Mucosa of rectum (tissue), 2 donors: ENCODE measurements around the gene KCNIP4.

Experiments
- H3K27ac ChIP-seq, 2 donors: one replicate each; pipeline ENCODE4 v1.7.0; 2013; ENCODE audit warnings: inconsistent platforms in 2 of 2, low read depth in 2 of 2, low read length in 2 of 2
- H3K27me3 ChIP-seq, 2 donors: one replicate each; pipeline ENCODE4 v1.7.0; 2013; ENCODE audit warnings: low read length in 2 of 2; ENCODE audit not compliant: control insufficient read depth in 2 of 2, insufficient read depth in 2 of 2
- H3K36me3 ChIP-seq, 2 donors: one replicate each; pipeline ENCODE4 v1.7.0; 2013; ENCODE audit warnings: low read length in 2 of 2; ENCODE audit not compliant: control insufficient read depth in 2 of 2, insufficient read depth in 2 of 2
- H3K4me1 ChIP-seq, 2 donors: one replicate each; pipeline ENCODE4 v1.7.0; 2013; ENCODE audit warnings: low read length in 2 of 2, mild to moderate bottlenecking in 1 of 2; ENCODE audit not compliant: control insufficient read depth in 2 of 2, insufficient read depth in 2 of 2
- H3K4me3 ChIP-seq, 2 donors: one replicate each; pipeline ENCODE4 v1.7.0; 2013; ENCODE audit warnings: low read length in 2 of 2
- H3K9ac ChIP-seq, 2 donors: one replicate each; pipeline ENCODE4 v1.7.0; 2013; ENCODE audit warnings: low read length in 2 of 2, low read depth in 1 of 2, mild to moderate bottlenecking in 1 of 2
- H3K9me3 ChIP-seq, 2 donors: one replicate each; pipeline ENCODE4 v1.7.0; 2013; ENCODE audit warnings: low read length in 2 of 2; ENCODE audit not compliant: control insufficient read depth in 2 of 2
- donor health status: healthy.
- donor health status: Normal muscosa, but diverticular disease.

KCNIP4 gene

GRCh38 chr4:21569638-21570037, 378.9 kb downstream of the KCNIP4 start:
- Histone ChIP-seq H3K27ac (no peak overlapping the region), H3K9me3 (no peaks in the 10 kb centered on the region), H3K9ac (no peak overlapping the region), H3K27me3 (no peaks in the 10 kb centered on the region), H3K4me1 (no peaks in the 10 kb centered on the region), H3K36me3 (no peaks in the 10 kb centered on the region), H3K4me3 (no peak overlapping the region)

DNA sequence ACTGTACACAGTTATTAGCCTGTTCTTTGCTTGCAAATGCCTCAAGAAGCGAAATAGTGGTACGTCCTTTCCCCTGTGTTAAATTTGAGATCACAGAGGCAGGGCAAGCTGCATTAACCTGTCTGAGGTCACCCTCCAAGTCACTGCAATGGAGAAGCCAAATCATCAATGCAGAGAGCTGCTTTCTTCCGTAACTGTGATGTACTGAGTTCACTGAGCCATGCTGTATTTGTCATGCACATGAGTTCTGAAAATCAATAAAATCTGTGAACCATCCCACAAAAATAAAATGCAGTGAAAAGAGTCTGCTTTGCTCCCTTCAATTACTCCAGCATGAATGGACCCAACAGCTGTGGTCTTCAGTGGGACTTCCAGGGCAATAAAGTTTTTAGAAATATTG, 393.5 kb downstream of the KCNIP4 start:
- Histone ChIP-seq H3K36me3 (no peaks in the 10 kb centered on the region), H3K4me3 (no peak overlapping the region), H3K9me3 (no peaks in the 10 kb centered on the region), H3K4me1 (no peaks in the 10 kb centered on the region), H3K9ac (no peak overlapping the region), H3K27me3 (no peaks in the 10 kb centered on the region), H3K27ac (no peak overlapping the region)

DNA sequence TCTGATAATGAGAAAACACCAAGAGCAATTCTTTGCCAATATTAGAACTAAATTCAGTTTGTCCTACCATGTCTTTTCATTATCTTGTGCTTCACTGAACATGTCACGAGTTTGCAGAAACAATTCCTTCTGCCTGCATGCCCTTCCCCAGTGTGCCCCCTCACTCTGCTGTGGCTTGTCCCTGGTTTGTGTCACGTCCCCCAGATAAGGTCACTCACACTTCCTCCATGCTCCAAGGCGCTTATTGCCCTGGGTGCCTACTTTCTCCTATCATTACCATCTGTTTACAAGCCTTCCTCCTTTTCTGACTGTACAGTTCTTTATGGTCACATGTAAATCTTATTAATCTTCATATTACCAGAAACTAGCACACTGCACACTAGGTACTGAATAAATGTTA, 394.1 kb downstream of the KCNIP4 start:
- Histone ChIP-seq H3K27ac (no peak overlapping the region), H3K9ac (no peak overlapping the region), H3K27me3 (no peaks in the 10 kb centered on the region), H3K9me3 (no peaks in the 10 kb centered on the region), H3K4me3 (no peak overlapping the region), H3K36me3 (no peaks in the 10 kb centered on the region), H3K4me1 (no peaks in the 10 kb centered on the region)

DNA sequence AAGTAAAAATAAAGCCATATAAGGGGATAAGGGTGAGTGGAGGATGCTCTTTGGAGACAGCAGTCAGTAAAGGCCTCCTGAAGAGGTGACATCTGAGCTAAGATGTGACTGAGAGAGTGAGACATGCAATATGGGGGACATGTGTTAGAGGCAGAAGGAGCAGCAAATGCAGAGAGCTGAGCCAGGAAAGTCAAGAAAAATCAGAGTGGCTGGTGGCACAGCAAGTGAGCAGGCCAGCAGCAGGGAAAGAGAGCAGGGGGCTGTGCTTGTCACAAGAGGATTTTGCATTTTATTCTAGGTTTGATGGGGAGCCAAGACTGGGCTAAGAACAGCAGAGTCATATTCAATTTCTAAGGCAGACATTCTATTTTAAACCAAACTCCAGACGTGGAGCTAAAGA, 394.5 kb downstream of the KCNIP4 start:
- Histone ChIP-seq H3K4me3 (no peak overlapping the region), H3K27ac (no peak overlapping the region), H3K4me1 (no peaks in the 10 kb centered on the region), H3K9ac (no peak overlapping the region), H3K27me3 (no peaks in the 10 kb centered on the region), H3K9me3 (no peaks in the 10 kb centered on the region), H3K36me3 (no peaks in the 10 kb centered on the region)

- Histone ChIP-seq H3K4me3 (no peak overlapping the region), H3K9ac (no peak overlapping the region), H3K27ac (no peak overlapping the region), H3K4me1 (no peaks in the 10 kb centered on the region), H3K27me3 (no peaks in the 10 kb centered on the region), H3K9me3 (no peaks in the 10 kb centered on the region), H3K36me3 (no peaks in the 10 kb centered on the region)
Measured at GRCh38 chr4:21552455-21552854, 396.1 kb downstream of the KCNIP4 start.

DNA sequence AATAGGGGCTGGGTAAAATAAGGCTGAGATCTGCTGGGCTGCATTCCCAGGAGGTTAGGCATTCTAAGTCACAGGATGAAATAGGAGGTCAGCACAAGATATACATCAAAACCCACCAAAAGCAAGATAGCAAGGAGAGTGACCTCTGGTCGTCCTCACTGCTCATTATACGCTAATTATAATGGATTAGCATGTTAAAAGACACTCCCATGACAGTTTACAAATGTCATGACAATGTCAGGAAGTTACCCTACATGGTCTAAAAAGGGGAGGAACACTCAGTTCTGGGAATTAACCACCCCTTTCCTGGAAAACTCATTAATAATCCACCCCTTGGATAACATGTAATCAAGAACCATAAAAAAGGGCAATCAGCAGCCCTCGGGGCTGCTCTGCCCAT, 403.6 kb downstream of the KCNIP4 start:
- Histone ChIP-seq H3K4me3 (no peak overlapping the region), H3K36me3 (no peaks in the 10 kb centered on the region), H3K9ac (no peak overlapping the region), H3K9me3 (no peaks in the 10 kb centered on the region), H3K27ac (no peak overlapping the region), H3K27me3 (no peaks in the 10 kb centered on the region), H3K4me1 (no peaks in the 10 kb centered on the region)

GRCh38 chr4:21544415-21544814, 404.2 kb downstream of the KCNIP4 start:
- H3K27ac ChIP-seq = no peak overlapping the region
- no peak overlapping the region for H3K4me3 ChIP-seq
- H3K27me3 ChIP-seq = no peaks in the 10 kb centered on the region
- no peaks in the 10 kb centered on the region for H3K9me3 ChIP-seq
- no peaks in the 10 kb centered on the region for H3K4me1 ChIP-seq
- H3K9ac ChIP-seq = no peak overlapping the region
- H3K36me3 ChIP-seq = no peaks in the 10 kb centered on the region

DNA sequence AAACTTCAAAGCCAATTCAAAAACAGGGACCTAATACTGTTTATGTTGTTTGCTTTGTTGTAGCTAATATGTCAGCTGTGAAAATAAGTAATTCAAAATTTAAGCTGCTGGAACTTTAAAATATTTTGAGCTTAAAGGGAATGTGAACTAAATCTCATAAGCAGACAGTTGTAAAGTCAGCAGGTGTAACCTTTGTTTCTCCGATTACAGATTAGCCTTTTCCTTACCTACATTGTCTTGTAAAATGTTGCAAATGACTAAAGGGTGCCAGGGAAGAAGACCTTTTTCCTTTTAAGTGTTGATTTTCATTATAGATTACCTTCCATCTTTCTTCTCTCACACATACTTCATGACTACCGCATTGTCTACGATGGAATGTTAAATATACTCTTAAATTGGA, 405.1 kb downstream of the KCNIP4 start:
- H3K4me1 ChIP-seq = no peaks in the 10 kb centered on the region
- H3K9me3 ChIP-seq = no peaks in the 10 kb centered on the region
- no peak overlapping the region for H3K27ac ChIP-seq
- H3K9ac ChIP-seq = no peak overlapping the region
- H3K36me3 ChIP-seq = no peaks in the 10 kb centered on the region
- H3K27me3 ChIP-seq = no peaks in the 10 kb centered on the region
- H3K4me3 ChIP-seq = no peak overlapping the region

GRCh38 chr4:21535898-21536297, 412.7 kb downstream of the KCNIP4 start:
- H3K27ac ChIP-seq = no peak overlapping the region
- H3K4me3 ChIP-seq = no peak overlapping the region
- H3K9me3 ChIP-seq = no peaks in the 10 kb centered on the region
- no peaks in the 10 kb centered on the region for H3K36me3 ChIP-seq
- no peaks in the 10 kb centered on the region for H3K27me3 ChIP-seq
- no peak overlapping the region for H3K9ac ChIP-seq
- H3K4me1 ChIP-seq = no peaks in the 10 kb centered on the region

- H3K9ac ChIP-seq = no peak overlapping the region
- no peaks in the 10 kb centered on the region for H3K9me3 ChIP-seq
- H3K36me3 ChIP-seq = no peaks in the 10 kb centered on the region
- H3K4me3 ChIP-seq = no peak overlapping the region
- no peaks in the 10 kb centered on the region for H3K4me1 ChIP-seq
- H3K27ac ChIP-seq = no peak overlapping the region
- no peaks in the 10 kb centered on the region for H3K27me3 ChIP-seq
Measured at GRCh38 chr4:21531048-21531447, 417.5 kb downstream of the KCNIP4 start.

- H3K27ac ChIP-seq = no peak overlapping the region
- H3K36me3 ChIP-seq = no peaks in the 10 kb centered on the region
- H3K9ac ChIP-seq = no peak overlapping the region
Measured at GRCh38 chr4:21529214-21529613, 419.4 kb downstream of the KCNIP4 start.

More at GRCh38 chr4:21529214-21529613, 419.4 kb downstream of the KCNIP4 start:
- Histone ChIP-seq H3K27me3 (no peaks in the 10 kb centered on the region), H3K4me3 (no peak overlapping the region), H3K9me3 (no peaks in the 10 kb centered on the region), H3K4me1 (no peaks in the 10 kb centered on the region)
